Tibial artery (tissue), 4 donors: Measurements from ENCODE around the gene ESYT2.

Experiments used
- DNase-seq, 2 donors: peaks; one replicate each; pipeline ENCODE4 v3.0.0-alpha.2; 2019
- H3K27ac ChIP-seq, 2 donors: fragments of 200-600 bp; sonication (generic) in 1 of 2; 1 replicate in 1 of 2; 2 replicates in 1 of 2; pipeline ENCODE4 v1.5.1; 2018 to 2019; ENCODE audit warnings: mild to moderate bottlenecking in 1 of 2
- H3K27me3 ChIP-seq, 2 donors: fragments of 200-600 bp; sonication (generic) in 1 of 2; one replicate each; pipeline versions ENCODE4 v1.5.1 to v1.6.0; 2016 to 2019
- H3K36me3 ChIP-seq, 3 donors: fragments of 200-600 bp; sonication (generic) in 2 of 3; one replicate each; pipeline ENCODE4 v1.5.1; 2016 to 2019; ENCODE audit warnings: mild to moderate bottlenecking in 2 of 3
- H3K4me1 ChIP-seq, 4 donors: fragments of 200-600 bp; sonication (generic) in 2 of 4; 1 replicate in 3 of 4; 2 replicates in 1 of 4; pipeline ENCODE4 v1.5.1; 2016 to 2019
- H3K4me3 ChIP-seq, 2 donors: fragments of 200-600 bp; sonication (generic) in 1 of 2; 1 replicate in 1 of 2; 2 replicates in 1 of 2; pipeline ENCODE4 v1.5.1; 2018 to 2019; ENCODE audit warnings: mild to moderate bottlenecking in 2 of 2
- H3K9me3 ChIP-seq, 3 donors: fragments of 200-600 bp; sonication (generic) in 1 of 3; one replicate each; pipeline ENCODE4 v1.5.1; 2016 to 2019
- CTCF ChIP-seq, 2 experiments: fragments of 200-600 bp in 1 of 2; fragments of 450-650 bp in 1 of 2; IDR thresholded peaks; one replicate each; pipeline ENCODE4 v1.5.1; 2017 to 2019; ENCODE audit warnings: antibody characterized with exemption in 2 of 2, mild to moderate bottlenecking in 1 of 2, moderate library complexity in 1 of 2
- intact Hi-C: fragments of 100-400 bp; cut with DNase I; formaldehyde crosslinking; loops from one replicate; pipeline ENCODE4 v1.15.0; 2023; ENCODE audit warnings: low total_unique reads

ESYT2 gene

GRCh38 chr7:158824028-158824427, 5.3 kb downstream of the ESYT2 start:
- no peak for DNase-seq
- peaks cover 0 to 6% (median 0%) of the 10 kb centered on the region in 3 donors for H3K36me3 ChIP-seq
- H3K27me3 ChIP-seq = no peaks in the 10 kb centered on the region
- H3K4me3 ChIP-seq = no peak overlapping the region
- no peak for TF ChIP-seq CTCF (IDR thresholded peaks at IDR 0.05)
- peak overlapping the region; percentile 27 to 46 for H3K27ac ChIP-seq
- H3K9me3 ChIP-seq = no peaks in the 10 kb centered on the region
- intact Hi-C loops = no loop called here
- peaks cover 5 to 84% (median 39%) of the 10 kb centered on the region in 4 donors for H3K4me1 ChIP-seq

GRCh38 chr7:158821171-158822031, 7.9 kb downstream of the ESYT2 start:
- Histone ChIP-seq H3K27me3 (no peaks in the 10 kb centered on the region), H3K27ac (peak overlapping the region; percentile 43 to 61), H3K9me3 (no peaks in the 10 kb centered on the region), H3K36me3 (peaks cover 0 to 1% (median 0%) of the 10 kb centered on the region in 3 donors), H3K4me1 (peaks cover 5 to 98% (median 55%) of the 10 kb centered on the region in 4 donors), H3K4me3 (no peak overlapping the region)
- intact Hi-C loops = no loop called here
- no peak for TF ChIP-seq CTCF (IDR thresholded peaks at IDR 0.05)
- no peak for DNase-seq

GRCh38 chr7:158820656-158821055, 8.7 kb downstream of the ESYT2 start:
- Histone ChIP-seq H3K36me3 (no peaks in the 10 kb centered on the region), H3K27ac (peak overlapping the region; percentile 43 to 61), H3K9me3 (no peaks in the 10 kb centered on the region), H3K27me3 (no peaks in the 10 kb centered on the region), H3K4me3 (no peak overlapping the region), H3K4me1 (peaks cover 5 to 98% (median 62%) of the 10 kb centered on the region in 4 donors)
- no peak for DNase-seq
- TF ChIP-seq CTCF (IDR thresholded peaks at IDR 0.05) = no peak
- intact Hi-C loops = no loop called here

- Histone ChIP-seq H3K4me1 (peaks cover 5 to 98% (median 68%) of the 10 kb centered on the region in 4 donors), H3K27me3 (no peaks in the 10 kb centered on the region), H3K36me3 (no peaks in the 10 kb centered on the region), H3K9me3 (no peaks in the 10 kb centered on the region), H3K4me3 (no peak overlapping the region), H3K27ac (peak overlapping the region; percentile 84 to 90)
- no peak for DNase-seq
- intact Hi-C loops = no loop called here
- TF ChIP-seq CTCF (IDR thresholded peaks at IDR 0.05) = no peak
Observed at GRCh38 chr7:158819571-158820203, 9.6 kb downstream of the ESYT2 start.

- peak; percentile 90 to 95 for DNase-seq
- H3K27me3 ChIP-seq = no peaks in the 10 kb centered on the region
- intact Hi-C loops = no loop called here
- peak overlapping the region; percentile 22 to 27 for H3K4me3 ChIP-seq
- TF ChIP-seq CTCF (IDR thresholded peaks at IDR 0.05) = no peak
- H3K4me1 ChIP-seq = peaks cover 5 to 91% (median 66%) of the 10 kb centered on the region in 4 donors
- H3K9me3 ChIP-seq = no peaks in the 10 kb centered on the region
- no peaks in the 10 kb centered on the region for H3K36me3 ChIP-seq
- peak overlapping the region; percentile 84 to 90 for H3K27ac ChIP-seq
Observed at GRCh38 chr7:158818325-158819213, 10.7 kb downstream of the ESYT2 start.
